Activated T-cell treated with anti-CD3 and anti-CD28 coated beads, Interleukin-2, amount 50 U/mL, for 72 hours (primary cell): ENCODE data around the gene CLDN4. TPM values are rescaled to one million over a fixed set of nuclear protein-coding genes. Genes with fewer than 3 reads are reported as not detected.

Experiments
- ATAC-seq, 2 donors: fragments of 150-1000 bp; cut with Tn5 transposase; replicated peaks in 1 of 2; 2 replicates each; pipeline ENCODE4 v1.10.0; 2021; ENCODE audit warnings: moderate library complexity in 2 of 2, mild to moderate bottlenecking in 1 of 2
- DNase-seq, 2 donors: peaks; one replicate each; pipeline ENCODE4 v3.0.0; 2021 to 2022; ENCODE audit warnings: mixed read lengths in 1 of 2
- H3K27ac Mint-ChIP-seq: one replicate; pipeline ENCODE4 v1.8.0; 2022; ENCODE audit warnings: mild to moderate bottlenecking, moderate library complexity, mixed read lengths
- H3K27me3 Mint-ChIP-seq: one replicate; pipeline ENCODE4 v1.8.0; 2022; ENCODE audit warnings: low read depth, mixed read lengths
- H3K36me3 Mint-ChIP-seq, 2 donors: one replicate each; pipeline ENCODE4 v1.8.0; 2022; ENCODE audit warnings: mixed read lengths in 2 of 2, mild to moderate bottlenecking in 1 of 2; ENCODE audit not compliant: insufficient read depth in 2 of 2
- H3K4me1 Mint-ChIP-seq: one replicate; pipeline ENCODE4 v1.8.0; 2022; ENCODE audit warnings: low read depth, mixed read lengths
- H3K4me3 Mint-ChIP-seq, 2 donors: one replicate each; pipeline ENCODE4 v1.8.0; 2022; ENCODE audit warnings: mild to moderate bottlenecking in 2 of 2, mixed read lengths in 2 of 2, moderate library complexity in 2 of 2
- H3K9me3 Mint-ChIP-seq, 2 donors: one replicate each; pipeline ENCODE4 v1.8.0; 2022; ENCODE audit warnings: mixed read lengths in 2 of 2
- total RNA-seq, 2 donors: library from RNA; stranded (reverse); gene quantifications; one replicate each; pipeline ENCODE4 v1.2.3, GENCODE V29; 2022

Gene CLDN4
- total RNA-seq, 2 donors from 2014 or later: 0.34 to 0.53 TPM

DNA sequence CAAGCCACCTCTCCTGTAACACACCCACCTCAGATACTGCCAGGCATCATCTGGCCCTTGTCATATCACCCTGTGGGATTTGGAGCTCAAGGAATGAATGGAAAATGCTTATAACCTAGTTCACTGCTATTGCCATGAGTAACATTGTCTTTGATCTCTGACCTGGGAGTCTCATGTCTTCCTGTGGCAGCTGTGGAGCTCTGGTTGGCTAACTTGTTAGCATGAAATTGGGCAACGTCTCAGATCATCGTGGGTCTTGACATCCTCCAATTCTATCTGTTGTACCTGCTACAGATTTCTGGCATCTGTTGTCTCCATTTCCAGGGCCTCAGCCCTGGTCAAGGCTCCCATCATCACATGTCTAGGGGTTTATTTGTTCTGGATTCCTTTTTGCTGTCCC is 28.0 kb downstream of the CLDN4 start:
- peaks cover 8% of the 10 kb centered on the region for H3K4me1 Mint-ChIP-seq
- H3K36me3 Mint-ChIP-seq: no peaks in the 10 kb centered on the region
- no peak overlapping the region for H3K27ac Mint-ChIP-seq
- H3K4me3 Mint-ChIP-seq: no peak overlapping the region
- peaks cover 34% of the 10 kb centered on the region for H3K27me3 Mint-ChIP-seq
- H3K9me3 Mint-ChIP-seq: no peaks in the 10 kb centered on the region
- no peak for ATAC-seq
- DNase-seq: no peak

DNA sequence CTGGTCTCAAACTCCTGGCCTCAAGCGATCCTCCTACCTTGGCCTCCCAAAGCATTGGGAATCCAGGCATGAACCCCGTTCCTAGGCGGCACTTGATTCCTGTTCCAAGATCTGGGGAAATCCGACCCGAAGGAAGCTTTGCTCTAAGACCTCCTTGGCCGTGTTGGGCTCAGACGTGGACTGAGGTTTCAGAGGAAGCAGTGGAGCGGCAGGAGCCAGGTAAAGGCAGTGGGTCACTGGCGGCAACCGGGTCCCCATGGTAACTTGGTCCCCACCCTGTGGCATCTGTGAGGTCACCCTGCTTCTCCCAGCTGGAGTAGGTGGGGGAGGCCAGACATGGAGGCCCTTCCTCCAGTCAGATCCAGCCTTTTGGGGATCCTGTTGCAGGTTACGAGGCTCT is 30.1 kb downstream of the CLDN4 start, which contains the start of gene TMEM270:
TMEM270 (plus strand) TSS at position 301 of the 400 bp plus-strand sequence; CDS start at position 337, 36 bp downstream.
- Mint-ChIP-seq H3K27me3 (peaks cover 18% of the 10 kb centered on the region), H3K27ac (no peak within 1 kb of the TSS), H3K9me3 (no peaks in the 10 kb centered on the region), H3K4me1 (peaks cover under 1% of the 10 kb centered on the region), H3K4me3 (no peak within 1 kb of the TSS), H3K36me3 (no peaks in the 10 kb centered on the region)
- DNase-seq: no peak
- ATAC-seq: no peak

DNA sequence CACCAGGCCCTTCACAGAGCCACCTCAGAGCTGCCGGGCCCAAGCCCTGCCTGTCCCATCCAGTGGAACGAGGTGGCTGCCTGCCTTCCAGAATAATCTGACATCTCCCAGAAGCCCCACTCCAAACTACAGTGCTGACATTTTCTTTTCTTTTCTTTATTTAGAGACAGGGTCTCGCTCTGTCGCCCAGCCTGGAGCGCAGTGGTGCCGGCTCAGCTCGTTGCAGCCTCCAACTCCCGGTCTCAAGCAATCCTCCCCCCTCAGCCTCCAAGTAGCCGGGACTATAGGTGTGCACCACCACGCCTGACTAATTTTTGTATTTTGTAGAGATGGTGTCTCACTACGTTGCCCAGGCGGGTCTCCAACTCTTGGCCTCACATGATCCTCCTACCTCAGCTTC is 30.5 kb downstream of the CLDN4 start:
- H3K9me3 Mint-ChIP-seq: no peaks in the 10 kb centered on the region
- H3K27ac Mint-ChIP-seq: no peak overlapping the region
- ATAC-seq (no peak), DNase-seq (no peak)
- no peaks in the 10 kb centered on the region for H3K4me1 Mint-ChIP-seq
- no peak overlapping the region for H3K4me3 Mint-ChIP-seq
- H3K36me3 Mint-ChIP-seq: no peaks in the 10 kb centered on the region
- peaks cover 17% of the 10 kb centered on the region for H3K27me3 Mint-ChIP-seq

GRCh38 chr7:73864981-73865711 is 34.4 kb downstream of the CLDN4 start:
- no peaks in the 10 kb centered on the region for H3K4me1 Mint-ChIP-seq
- H3K9me3 Mint-ChIP-seq: no peaks in the 10 kb centered on the region
- H3K36me3 Mint-ChIP-seq: no peaks in the 10 kb centered on the region
- ATAC-seq (no peak), DNase-seq (no peak)
- no peaks in the 10 kb centered on the region for H3K27me3 Mint-ChIP-seq
- no peak overlapping the region for H3K27ac Mint-ChIP-seq
- H3K4me3 Mint-ChIP-seq: no peak overlapping the region

DNA sequence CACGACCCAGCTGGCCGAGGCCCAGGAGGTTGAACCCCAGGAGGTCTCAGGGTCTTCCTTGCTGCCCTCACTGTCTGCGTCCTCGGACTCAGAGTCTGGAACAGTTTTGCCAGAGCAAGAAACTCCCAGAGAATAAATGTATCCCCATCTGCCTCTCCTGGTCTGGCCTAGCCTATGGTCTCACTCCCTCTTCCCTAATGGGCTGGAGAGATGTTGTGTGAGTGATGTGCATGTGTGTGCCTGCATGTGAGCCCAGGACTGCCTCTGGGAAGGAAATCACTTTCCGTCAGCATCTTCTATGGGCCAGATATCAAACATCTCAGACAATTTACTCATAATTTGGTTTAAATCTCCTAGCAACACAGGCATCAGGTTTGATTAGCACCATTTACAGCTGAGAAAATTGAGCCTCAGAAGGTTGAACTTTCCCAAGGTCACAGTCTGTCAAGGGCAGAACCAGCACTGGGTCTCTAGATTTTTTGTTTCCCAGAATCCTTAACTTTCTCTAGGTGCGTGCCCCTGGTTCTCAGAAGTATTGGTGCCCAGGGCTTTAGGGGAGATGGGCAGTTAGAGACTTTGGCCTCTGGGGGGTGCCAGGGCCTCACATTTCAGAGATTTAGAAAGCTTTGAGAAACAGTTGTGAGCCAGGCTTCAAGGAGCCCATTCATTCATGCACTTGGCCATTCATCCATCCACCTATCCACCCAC is 35.1 kb downstream of the CLDN4 start:
- H3K9me3 Mint-ChIP-seq: no peaks in the 10 kb centered on the region
- H3K36me3 Mint-ChIP-seq: no peaks in the 10 kb centered on the region
- H3K27ac Mint-ChIP-seq: peak overlapping the region; percentile 11
- ATAC-seq (peak; percentile 59 to 60), DNase-seq (peak; percentile 27 to 43)
- H3K4me1 Mint-ChIP-seq: no peaks in the 10 kb centered on the region
- no peak overlapping the region for H3K4me3 Mint-ChIP-seq
- H3K27me3 Mint-ChIP-seq: no peaks in the 10 kb centered on the region

DNA sequence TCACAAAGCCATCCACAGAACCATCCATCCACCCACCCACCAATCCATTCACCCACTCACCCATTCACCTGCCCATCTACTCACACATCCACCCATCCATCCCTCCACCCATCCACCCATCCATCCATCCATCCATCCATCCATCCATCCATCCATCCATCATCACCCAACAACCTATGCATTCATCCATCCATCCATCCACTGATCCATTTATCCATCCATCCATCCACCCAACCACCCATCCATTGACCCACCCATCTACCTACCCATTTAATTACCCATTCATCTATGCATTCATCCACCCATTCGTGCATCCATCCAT is 35.6 kb downstream of the CLDN4 start:
- Mint-ChIP-seq H3K4me3 (no peak overlapping the region), H3K27me3 (no peaks in the 10 kb centered on the region), H3K36me3 (no peaks in the 10 kb centered on the region), H3K9me3 (no peaks in the 10 kb centered on the region), H3K4me1 (no peaks in the 10 kb centered on the region), H3K27ac (peak overlapping the region; percentile 11)
- ATAC-seq (no peak), DNase-seq (no peak)

DNA sequence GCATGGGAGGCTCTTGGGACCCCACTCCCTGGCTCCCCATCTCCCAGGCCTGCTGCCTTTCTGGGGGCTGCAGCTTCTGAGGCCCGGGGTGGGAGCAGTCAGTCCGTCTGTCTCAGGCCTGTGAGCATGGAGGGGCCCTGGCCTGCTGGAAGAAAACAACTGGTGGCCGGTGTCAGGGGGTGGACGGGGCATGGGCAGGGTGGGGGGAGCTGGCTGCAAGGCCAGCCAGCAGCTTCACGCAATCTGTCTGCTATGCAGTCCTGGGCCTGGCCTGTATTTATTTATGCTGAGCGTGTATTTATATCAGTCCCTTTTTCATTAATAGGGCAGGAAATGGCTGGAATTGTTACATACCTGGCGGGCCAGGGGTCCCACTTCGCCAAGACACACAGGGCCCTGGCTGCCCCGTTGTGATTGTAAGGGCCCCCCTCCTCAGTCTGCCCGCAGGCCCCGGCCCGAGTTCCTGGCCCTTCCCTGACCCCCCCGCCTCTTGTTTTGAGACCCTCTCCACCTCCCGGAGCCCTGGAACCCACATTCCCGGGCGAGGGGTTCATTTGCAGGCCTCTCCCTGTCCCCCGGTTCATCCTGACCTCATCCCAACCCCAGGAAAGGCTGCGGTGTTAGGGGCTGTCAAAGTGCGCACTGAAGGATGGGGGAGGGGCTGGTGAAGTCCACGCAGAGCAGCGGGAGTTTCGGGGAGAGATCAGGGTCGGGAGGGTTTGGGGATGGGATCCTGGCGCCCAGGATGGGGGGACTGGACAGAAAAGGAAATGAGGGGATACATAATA is 38.4 kb downstream of the CLDN4 start:
- H3K36me3 Mint-ChIP-seq: no peaks in the 10 kb centered on the region
- no peaks in the 10 kb centered on the region for H3K27me3 Mint-ChIP-seq
- H3K4me3 Mint-ChIP-seq: no peak overlapping the region
- ATAC-seq: no peak
- H3K4me1 Mint-ChIP-seq: no peaks in the 10 kb centered on the region
- DNase-seq: no peak
- H3K27ac Mint-ChIP-seq: no peak overlapping the region
- H3K9me3 Mint-ChIP-seq: no peaks in the 10 kb centered on the region

DNA sequence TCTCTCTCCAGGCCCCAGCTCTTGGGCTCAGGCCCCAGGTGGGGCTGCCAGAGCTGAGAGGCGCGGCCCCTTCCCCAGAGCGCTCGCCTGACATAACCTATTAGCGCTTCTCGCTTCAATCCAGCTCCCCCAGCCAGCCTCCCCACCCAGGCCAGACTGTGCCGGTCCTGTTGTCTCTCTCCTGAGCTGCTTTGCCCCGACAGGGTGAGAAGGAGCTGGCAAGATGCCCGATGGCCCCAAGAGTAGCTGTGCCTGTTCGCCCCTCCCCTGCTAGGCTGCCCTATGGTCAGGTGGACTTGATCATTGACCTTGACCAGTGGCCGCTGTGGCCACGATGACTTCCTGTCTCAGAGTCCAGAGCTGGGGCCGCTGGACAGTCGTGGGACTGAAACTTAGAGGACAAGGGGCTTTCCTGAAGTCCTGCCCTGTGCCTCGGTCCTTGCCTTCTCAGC is 39.3 kb downstream of the CLDN4 start:
- H3K4me3 Mint-ChIP-seq: no peak overlapping the region
- no peak overlapping the region for H3K27ac Mint-ChIP-seq
- H3K36me3 Mint-ChIP-seq: no peaks in the 10 kb centered on the region
- H3K4me1 Mint-ChIP-seq: no peaks in the 10 kb centered on the region
- no peaks in the 10 kb centered on the region for H3K9me3 Mint-ChIP-seq
- no peak for DNase-seq
- ATAC-seq: no peak
- no peaks in the 10 kb centered on the region for H3K27me3 Mint-ChIP-seq

- no peaks in the 10 kb centered on the region for H3K27me3 Mint-ChIP-seq
- ATAC-seq (no peak), DNase-seq (no peak)
- H3K4me3 Mint-ChIP-seq: no peak overlapping the region
- H3K36me3 Mint-ChIP-seq: no peaks in the 10 kb centered on the region
- H3K4me1 Mint-ChIP-seq: no peaks in the 10 kb centered on the region
- H3K9me3 Mint-ChIP-seq: no peaks in the 10 kb centered on the region
- H3K27ac Mint-ChIP-seq: no peak overlapping the region
These were observed 40.6 kb downstream of the CLDN4 start for GRCh38 chr7:73871163-73872011.

DNA sequence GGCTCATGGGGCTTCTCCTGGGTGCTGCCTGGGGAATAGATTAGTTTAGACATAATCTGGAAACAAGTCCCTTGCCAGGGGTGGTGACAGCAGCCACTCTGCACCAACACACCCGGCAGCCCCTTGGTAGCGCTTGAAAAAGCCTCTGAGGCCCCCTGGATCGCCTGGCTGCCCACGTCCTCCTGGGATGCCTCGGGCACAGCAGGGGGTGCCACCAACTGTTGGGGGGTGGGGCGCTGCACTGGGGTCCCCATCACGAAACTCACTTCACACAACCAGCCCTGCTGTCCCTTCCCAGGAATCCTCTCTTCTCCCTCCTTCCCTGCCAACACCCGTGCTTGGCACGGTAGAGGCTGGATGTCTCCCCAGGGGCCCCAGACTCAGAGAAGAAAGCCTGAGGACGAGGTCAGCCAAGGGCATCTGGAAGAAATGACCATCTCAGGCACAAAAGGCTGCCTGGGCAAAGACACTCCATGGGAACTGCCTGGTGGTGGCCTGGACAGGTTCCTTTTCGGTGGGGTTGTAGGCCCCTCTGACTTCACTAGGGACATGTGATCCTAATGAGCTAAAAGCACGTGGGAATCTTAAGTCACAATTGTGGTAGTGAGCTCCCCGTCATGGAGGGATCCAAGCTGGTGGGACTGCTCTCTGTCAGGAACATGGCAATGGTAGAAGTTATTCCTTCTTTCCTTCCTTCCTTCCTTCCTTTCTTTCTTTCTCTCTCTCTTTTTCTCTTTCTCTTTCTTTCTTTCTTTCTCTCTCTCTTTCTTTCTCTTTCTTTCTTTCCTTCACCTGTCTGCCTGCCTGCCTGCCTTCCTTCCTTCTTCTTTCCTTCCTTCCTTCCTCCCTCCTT is 41.5 kb downstream of the CLDN4 start:
- H3K9me3 Mint-ChIP-seq: no peaks in the 10 kb centered on the region
- DNase-seq (no peak), ATAC-seq (no peak)
- H3K27me3 Mint-ChIP-seq: no peaks in the 10 kb centered on the region
- H3K36me3 Mint-ChIP-seq: no peaks in the 10 kb centered on the region
- H3K27ac Mint-ChIP-seq: no peak overlapping the region
- no peaks in the 10 kb centered on the region for H3K4me1 Mint-ChIP-seq
- H3K4me3 Mint-ChIP-seq: no peak overlapping the region

DNA sequence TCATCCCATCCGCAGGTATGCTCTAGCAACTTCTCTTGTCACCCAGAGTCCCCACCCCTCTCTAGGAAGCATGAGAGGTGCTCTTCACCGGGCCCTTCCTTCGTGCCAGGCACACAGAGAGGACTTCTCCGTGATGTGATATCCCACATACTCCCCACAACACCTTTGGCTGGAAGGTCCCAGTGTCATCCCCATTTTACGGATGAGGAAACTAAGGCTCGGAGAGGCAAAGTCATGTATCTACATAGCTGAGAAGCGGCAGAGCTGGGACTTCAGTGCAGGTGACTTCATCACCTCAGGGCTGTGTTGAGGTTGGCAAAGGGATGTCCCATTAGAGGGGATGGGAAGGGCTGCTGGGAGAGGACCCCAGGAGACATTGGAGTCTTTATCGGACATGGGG is 45.6 kb downstream of the CLDN4 start:
- no peaks in the 10 kb centered on the region for H3K4me1 Mint-ChIP-seq
- H3K36me3 Mint-ChIP-seq: no peaks in the 10 kb centered on the region
- H3K27me3 Mint-ChIP-seq: no peaks in the 10 kb centered on the region
- ATAC-seq: no peak
- no peak overlapping the region for H3K4me3 Mint-ChIP-seq
- no peak overlapping the region for H3K27ac Mint-ChIP-seq
- H3K9me3 Mint-ChIP-seq: no peaks in the 10 kb centered on the region
- DNase-seq: no peak

GRCh38 chr7:73876973-73877372 is 46.2 kb downstream of the CLDN4 start:
- Mint-ChIP-seq H3K27me3 (no peaks in the 10 kb centered on the region), H3K27ac (no peak overlapping the region), H3K9me3 (no peaks in the 10 kb centered on the region), H3K4me1 (no peaks in the 10 kb centered on the region), H3K4me3 (no peak overlapping the region), H3K36me3 (no peaks in the 10 kb centered on the region)
- ATAC-seq (no peak), DNase-seq (no peak)
